ENCODE results near the gene SKI. TPM values are rescaled to one million over a fixed set of nuclear protein-coding genes. Genes with fewer than 3 reads are reported as not detected.
A peak's percentile ranks its signal among the peaks of the same experiment; 100 is the strongest.

SKI gene
- total and polyA plus RNA-seq, 8 donors = 55.8 to 89.0 (median 73.9) TPM

- Histone ChIP-seq H3K4me3 (no peak overlapping the region), H3K27ac (peak overlapping the region; percentile 70 to 93), H3K4me1 (peaks cover 22 to 89% of the 10 kb centered on the region in 2 donors), H3K36me3 (no peaks in the 10 kb centered on the region), H3K9me3 (peaks cover 0 to 20% of the 10 kb centered on the region in 2 donors), H3K27me3 (no peaks in the 10 kb centered on the region)
- intact Hi-C loops (cut with DNase I) = no loop called here
- TF ChIP-seq CTCF (IDR thresholded peaks at IDR 0.05) = no peak
- ATAC-seq (no peak), DNase-seq (no peak)
Measured at GRCh38 chr1:2255047-2255419, 26.9 kb downstream of the SKI start.

DNA sequence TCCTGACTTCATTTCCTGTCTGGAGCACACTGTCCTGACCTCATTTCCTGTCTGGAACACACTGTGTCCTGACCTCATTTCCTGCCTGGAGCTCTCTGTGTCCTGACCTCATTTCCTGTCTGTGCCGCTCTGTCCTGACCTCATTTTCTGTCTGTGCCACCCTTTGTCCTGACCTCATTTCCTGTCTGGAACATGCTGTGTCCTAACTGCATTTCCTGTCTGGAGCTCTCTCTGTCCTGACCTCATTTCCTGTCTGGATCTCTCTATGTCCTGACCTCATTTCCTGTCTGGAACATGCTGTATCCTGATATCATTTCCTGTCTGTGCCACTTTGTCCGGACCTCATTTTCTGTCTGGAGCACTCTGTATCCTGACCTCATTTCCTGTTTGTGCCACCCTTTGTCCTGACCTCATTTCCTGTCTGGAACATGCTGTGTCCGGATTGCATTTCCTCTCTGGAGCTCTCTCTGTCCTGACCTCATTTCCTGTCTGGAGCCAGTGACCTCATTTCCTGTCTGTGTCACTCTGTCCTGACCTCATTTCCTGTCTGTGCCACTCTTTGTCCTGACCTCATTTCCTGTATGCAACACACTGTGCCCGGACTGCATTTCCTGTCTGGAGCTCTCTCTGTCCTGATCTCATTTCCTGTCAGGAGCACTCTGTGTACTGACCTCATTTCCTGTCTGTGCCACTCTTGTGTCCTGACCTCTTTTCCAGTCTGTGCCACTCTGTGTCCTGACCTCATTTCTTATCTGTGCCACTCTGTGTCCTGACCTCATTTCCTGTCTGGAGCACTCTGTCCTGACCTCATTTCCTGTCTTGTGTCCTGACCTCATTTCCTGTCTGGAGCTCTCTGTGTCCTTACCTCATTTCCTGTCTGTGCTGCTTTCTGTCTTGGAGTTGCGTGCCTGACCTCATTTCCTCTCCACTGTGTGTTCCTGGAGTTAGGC lies 27.6 kb downstream of the SKI start:
- Histone ChIP-seq H3K36me3 (no peaks in the 10 kb centered on the region), H3K4me1 (peaks cover 16 to 88% of the 10 kb centered on the region in 2 donors), H3K9me3 (peaks cover 0 to 20% of the 10 kb centered on the region in 2 donors), H3K27me3 (no peaks in the 10 kb centered on the region), H3K27ac (peak overlapping the region; percentile 70 to 93), H3K4me3 (no peak overlapping the region)
- intact Hi-C loops (cut with DNase I) = no loop called here
- DNase-seq = peak in 1 of 4 donors; percentile 48
- ATAC-seq = peak; percentile 11
- no peak for TF ChIP-seq CTCF (IDR thresholded peaks at IDR 0.05)

DNA sequence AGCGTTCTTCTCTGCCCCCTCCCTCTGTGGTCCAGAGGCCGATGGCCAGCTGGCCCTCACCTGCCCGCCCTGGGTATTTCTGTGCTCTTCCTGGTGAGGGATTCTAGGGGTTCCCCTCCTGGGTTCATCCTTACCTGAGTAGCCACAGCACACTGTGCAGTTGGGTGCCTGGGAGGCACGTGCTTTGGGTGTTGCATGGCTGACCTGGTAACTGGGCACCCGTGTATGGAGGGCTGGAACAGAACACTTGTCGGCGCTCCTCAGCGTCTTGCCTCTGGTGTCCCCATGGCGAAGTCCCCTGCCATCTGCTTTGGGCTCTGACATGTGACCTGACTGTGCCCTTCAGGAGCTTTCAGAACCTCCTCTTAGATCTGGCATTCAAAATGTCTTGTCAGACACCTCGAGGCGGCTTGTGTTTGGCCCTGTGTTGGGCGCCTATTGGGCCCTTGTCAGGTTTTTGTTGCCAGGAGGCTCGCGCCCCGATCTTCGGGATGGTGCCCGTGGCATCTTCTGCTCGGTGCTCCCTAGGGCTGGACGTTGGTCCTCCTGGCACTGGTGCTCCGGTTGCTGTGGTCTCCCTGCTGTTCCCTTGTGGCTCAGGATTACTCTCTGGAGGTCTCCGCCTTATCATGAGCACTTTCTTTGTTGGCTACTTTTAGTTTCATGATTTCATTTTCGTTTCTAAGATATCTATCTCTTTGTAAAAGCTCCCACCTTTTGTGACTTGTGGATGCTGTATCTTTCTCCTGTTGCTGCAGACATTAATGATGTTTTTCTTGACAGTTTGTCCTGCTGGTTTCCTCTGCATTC lies 28.5 kb downstream of the SKI start:
- Histone ChIP-seq H3K9me3 (peaks cover 0 to 20% of the 10 kb centered on the region in 2 donors), H3K27me3 (no peaks in the 10 kb centered on the region), H3K4me1 (peaks cover 8 to 87% of the 10 kb centered on the region in 2 donors), H3K4me3 (no peak overlapping the region), H3K27ac (peak overlapping the region; percentile 70 to 93), H3K36me3 (no peaks in the 10 kb centered on the region)
- intact Hi-C loops (cut with DNase I) = no loop called here
- DNase-seq (no peak), ATAC-seq (no peak)
- TF ChIP-seq CTCF (IDR thresholded peaks at IDR 0.05) = no peak

DNA sequence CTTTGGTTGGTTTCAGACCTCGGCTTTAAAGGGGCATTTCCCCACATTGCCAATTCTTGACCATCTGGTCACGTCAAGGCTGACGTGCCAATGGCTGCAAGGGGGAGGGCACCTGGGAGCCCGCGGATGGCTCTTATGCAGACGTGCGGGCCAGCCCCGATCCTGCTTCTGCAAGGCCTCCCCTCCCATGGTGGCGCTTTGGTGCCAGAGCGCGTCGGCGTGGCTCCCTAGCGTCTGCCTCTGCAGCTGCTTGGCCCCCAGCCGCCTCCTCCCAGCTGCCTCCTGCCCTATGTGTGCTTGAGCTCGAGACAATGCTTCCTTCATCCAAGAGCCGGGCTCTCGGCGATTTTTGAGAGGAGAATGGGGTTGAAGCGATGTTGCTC lies 29.1 kb downstream of the SKI start:
- peak overlapping the region in 1 of 2 donors; percentile 93 for H3K27ac ChIP-seq
- no peaks in the 10 kb centered on the region for H3K36me3 ChIP-seq
- no peak for TF ChIP-seq CTCF (IDR thresholded peaks at IDR 0.05)
- intact Hi-C loops (cut with DNase I) = no loop called here
- peaks cover 3 to 81% of the 10 kb centered on the region in 2 donors for H3K4me1 ChIP-seq
- H3K9me3 ChIP-seq = peaks cover 0 to 20% of the 10 kb centered on the region in 2 donors
- no peak overlapping the region for H3K4me3 ChIP-seq
- H3K27me3 ChIP-seq = no peaks in the 10 kb centered on the region
- DNase-seq = peak in 1 of 4 donors; percentile 71
- ATAC-seq = no peak
